T-helper 17 cell (primary cell): Measurements from ENCODE around the gene PANX2. TPM values are rescaled to one million over a fixed set of nuclear protein-coding genes. Genes with fewer than 3 reads are reported as not detected.

ENCODE experiments used
- ATAC-seq: fragments of 150-1000 bp; cut with Tn5 transposase; 2 replicates; pipeline ENCODE4 v1.10.0; 2021; ENCODE audit warnings: mild to moderate bottlenecking, moderate library complexity
- DNase-seq, 3 donors: peaks; one replicate each; pipeline versions ENCODE4 v3.0.0 to v3.0.0-alpha.2; 2020 to 2021
- H3K9me3 ChIP-seq: one replicate; pipeline ENCODE4 v1.7.0; 2013; ENCODE audit warnings: low read length, mild to moderate bottlenecking; ENCODE audit not compliant: control insufficient read depth, poor library complexity, severe bottlenecking
- H3K27ac Mint-ChIP-seq: one replicate; pipeline ENCODE4 v1.8.0; 2022; ENCODE audit warnings: mild to moderate bottlenecking, moderate library complexity, mixed read lengths
- H3K27me3 Mint-ChIP-seq: one replicate; pipeline ENCODE4 v1.8.0; 2022; ENCODE audit warnings: mixed read lengths
- H3K36me3 Mint-ChIP-seq: one replicate; pipeline ENCODE4 v1.8.0; 2022; ENCODE audit warnings: low read depth, mixed read lengths
- H3K4me1 Mint-ChIP-seq: one replicate; pipeline ENCODE4 v1.8.0; 2022; ENCODE audit warnings: mild to moderate bottlenecking, mixed read lengths
- H3K4me3 Mint-ChIP-seq: one replicate; pipeline ENCODE4 v1.8.0; 2022; ENCODE audit warnings: mild to moderate bottlenecking, moderate library complexity, mixed read lengths
- total RNA-seq, 4 donors: library from RNA in 2 of 4; stranded (reverse) in 2 of 4; gene quantifications; one replicate each; pipeline ENCODE4 v1.2.3 and lab custom pipeline; 2022 to 2026

Gene PANX2
- total RNA-seq, 2 donors from 2014 or later, result 0.29 TPM; not detected in 1

DNA sequence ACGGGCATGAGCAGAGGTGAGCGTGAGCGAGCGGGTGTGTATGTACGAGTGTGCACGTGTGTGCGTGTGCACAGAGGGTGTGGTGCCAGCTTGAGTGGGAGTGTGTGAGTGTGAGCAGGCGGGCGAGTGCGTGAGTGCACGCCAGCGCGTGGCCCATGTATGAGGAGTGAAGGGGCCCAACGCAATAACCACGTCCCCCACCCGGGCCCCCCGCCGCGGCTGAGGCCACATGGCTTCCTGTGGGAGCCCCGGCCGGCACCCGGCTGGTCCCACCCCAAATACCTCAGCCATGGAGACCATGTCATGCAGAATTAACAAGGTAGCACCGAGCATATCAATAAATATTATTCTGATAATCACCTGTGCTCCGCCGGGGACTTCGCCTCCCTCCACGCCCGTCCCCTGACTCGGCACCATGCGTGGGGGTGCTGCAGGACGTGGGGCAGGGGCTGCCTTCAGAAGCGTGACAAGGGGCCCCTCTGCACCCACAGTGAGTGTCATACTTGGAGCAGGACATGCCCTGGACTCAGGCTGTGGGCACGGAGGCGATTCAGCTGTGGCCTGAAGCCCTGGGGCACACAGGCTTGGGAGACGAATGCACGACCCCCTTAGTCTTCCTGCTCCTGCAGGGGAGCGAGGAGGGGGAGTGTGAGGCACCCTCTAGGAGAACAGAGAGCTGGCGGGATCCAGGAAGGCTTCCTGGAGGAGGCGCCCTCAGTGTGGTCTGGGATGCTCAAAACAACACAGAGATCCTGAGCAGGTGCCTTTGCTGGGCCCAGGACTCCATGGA lies 9.6 kb downstream of the PANX2 start:
- Mint-ChIP-seq H3K36me3 (peaks cover 4% of the 10 kb centered on the region), H3K27ac (no peak overlapping the region), H3K4me1 (peaks cover 7% of the 10 kb centered on the region), H3K4me3 (no peak overlapping the region), H3K27me3 (peaks cover 13% of the 10 kb centered on the region)
- no peaks in the 10 kb centered on the region for H3K9me3 ChIP-seq
- ATAC-seq (no peak), DNase-seq (no peak)

DNA sequence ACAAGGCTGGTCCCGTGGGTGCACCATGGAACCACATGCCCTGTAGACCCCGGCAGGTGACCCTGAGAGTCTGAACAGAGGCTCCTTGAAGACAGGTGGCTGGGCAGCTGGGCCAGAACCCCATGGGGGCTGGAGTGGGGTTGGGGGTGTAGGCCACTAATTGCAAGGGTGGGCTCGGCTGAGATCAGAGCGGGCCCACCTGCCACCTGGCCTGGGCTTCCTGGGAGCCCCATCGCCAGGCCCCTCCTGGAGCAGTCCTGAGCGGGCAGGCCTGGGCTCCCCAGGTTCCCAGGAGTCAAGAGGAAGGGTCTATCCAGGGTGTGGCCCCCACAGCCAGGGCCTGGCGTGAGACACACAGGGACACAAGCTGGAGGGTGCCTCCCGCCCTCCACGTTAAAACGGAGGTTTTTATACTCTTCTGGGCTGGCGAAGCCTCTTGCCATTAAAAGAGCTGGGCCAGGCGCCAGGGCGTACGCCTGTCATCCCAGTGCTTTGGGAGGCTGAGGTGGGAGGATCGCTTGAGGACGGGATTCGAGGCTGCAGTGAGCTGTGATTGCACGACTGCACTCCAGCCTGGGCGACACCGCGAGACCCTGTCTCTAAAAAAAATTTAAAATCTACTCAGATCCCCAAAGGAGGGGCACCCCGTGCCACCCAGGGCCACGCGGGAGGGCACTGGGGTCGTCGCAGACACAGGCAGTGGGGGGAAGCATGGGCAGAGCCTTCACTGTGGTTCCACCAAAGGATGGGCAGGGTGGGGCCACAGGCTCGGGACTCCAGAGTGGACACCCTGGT lies 10.4 kb downstream of the PANX2 start:
- H3K4me3 Mint-ChIP-seq, result no peak overlapping the region
- H3K4me1 Mint-ChIP-seq, result peaks cover 7% of the 10 kb centered on the region
- DNase-seq (no peak), ATAC-seq (no peak)
- no peaks in the 10 kb centered on the region for H3K9me3 ChIP-seq
- H3K27me3 Mint-ChIP-seq, result peaks cover 13% of the 10 kb centered on the region
- H3K27ac Mint-ChIP-seq, result no peak overlapping the region
- peaks cover 4% of the 10 kb centered on the region for H3K36me3 Mint-ChIP-seq

DNA sequence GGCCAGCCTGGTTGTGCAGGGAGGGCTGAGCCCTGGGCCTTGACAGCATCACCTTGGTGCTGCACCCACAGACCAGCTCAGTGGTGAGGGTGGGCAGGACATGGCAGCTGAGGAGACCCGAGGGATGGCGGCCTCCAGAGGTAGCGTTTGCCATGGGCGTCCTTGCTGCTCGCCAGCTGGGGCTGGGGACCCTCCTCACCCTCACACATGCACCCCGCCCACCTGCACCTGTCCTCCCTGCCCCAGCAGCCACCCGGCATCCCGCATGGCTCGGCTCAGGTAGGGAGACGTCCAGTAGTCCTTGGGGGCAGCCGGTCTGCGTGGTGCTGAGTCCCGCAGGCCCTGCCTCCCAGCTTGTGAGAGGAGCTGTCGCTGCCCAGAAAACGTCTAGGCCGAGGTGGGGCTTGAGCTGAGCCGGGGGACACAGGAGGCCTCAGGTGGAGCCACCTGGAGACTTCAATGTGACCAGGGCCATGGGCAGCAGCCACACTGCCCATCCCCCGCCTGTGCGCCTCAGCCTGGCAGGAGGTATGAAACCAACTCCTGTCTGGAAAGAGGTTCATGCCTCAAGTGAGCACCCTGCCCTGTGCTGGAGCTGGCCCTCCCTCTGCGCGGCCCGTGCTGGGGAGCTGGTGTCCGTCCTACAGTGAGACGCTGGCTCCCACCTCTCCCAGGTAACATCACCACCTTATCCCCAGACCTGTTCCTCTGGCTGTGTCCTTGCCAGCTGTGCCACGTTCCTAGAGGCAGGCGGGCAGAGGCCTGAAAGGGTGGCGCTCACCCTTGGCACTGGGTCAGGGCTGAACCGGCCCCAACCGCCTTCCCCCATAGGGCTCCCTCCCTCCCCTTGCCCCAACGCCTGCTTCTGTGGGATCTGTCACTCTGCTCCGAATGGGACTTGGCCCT lies 11.9 kb downstream of the PANX2 start:
- no peaks in the 10 kb centered on the region for H3K9me3 ChIP-seq
- Mint-ChIP-seq H3K27me3 (peaks cover 13% of the 10 kb centered on the region), H3K27ac (no peak overlapping the region), H3K4me3 (peak overlapping the region; percentile 45), H3K36me3 (peaks cover 7% of the 10 kb centered on the region), H3K4me1 (peaks cover 12% of the 10 kb centered on the region)
- DNase-seq, result no peak
- ATAC-seq, result no peak

DNA sequence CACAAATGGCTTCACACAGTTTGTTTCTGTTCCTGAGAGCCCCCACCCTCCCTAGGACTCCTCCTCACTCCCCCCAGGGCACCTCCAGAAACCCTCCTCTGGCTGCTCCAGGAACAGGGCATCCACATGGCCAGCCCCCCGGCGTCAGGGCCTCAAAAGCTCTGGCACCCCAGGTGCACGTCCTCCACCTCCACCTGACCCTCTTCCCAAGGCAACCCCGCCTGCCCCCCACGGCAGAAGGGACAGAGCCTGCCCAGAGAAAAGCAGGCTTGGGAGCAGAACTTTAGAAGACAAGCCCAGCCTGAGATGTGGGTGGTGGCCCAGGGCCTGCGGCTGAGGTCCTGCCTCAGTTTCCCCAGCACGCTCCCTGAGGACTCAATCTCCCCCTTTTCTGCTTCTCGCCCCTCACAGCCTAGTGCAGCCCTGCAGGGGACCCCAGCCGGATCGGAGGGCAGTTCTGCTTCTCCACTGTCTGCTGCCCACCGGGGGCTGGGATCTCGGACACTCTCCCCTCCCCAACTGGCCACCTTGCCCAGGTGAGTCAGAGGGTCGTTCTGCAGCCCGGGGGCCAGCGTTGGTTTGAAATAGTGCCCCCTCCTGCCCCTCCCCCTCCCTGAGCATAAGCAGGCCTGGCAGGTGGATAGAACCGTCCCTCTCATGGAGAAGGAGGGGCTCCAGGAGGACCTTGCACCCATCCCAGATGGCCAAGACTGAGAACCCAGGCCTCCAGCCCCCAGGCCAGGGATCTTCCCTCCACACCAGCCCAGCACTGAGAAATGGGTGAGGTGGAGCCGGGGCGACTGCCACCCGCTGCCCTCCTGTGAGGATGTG lies 12.8 kb downstream of the PANX2 start:
- peaks cover 13% of the 10 kb centered on the region for H3K27me3 Mint-ChIP-seq
- DNase-seq (no peak), ATAC-seq (no peak)
- no peaks in the 10 kb centered on the region for H3K9me3 ChIP-seq
- peak overlapping the region; percentile 71 for H3K4me3 Mint-ChIP-seq
- H3K27ac Mint-ChIP-seq, result peak overlapping the region; percentile 21
- peaks cover 7% of the 10 kb centered on the region for H3K36me3 Mint-ChIP-seq
- H3K4me1 Mint-ChIP-seq, result peaks cover 15% of the 10 kb centered on the region

GRCh38 chr22:50184004-50184901 lies 13.7 kb downstream of the PANX2 start:
- peak overlapping the region; percentile 78 for H3K4me3 Mint-ChIP-seq
- peaks cover 16% of the 10 kb centered on the region for H3K4me1 Mint-ChIP-seq
- peak overlapping the region; percentile 21 for H3K27ac Mint-ChIP-seq
- H3K9me3 ChIP-seq, result no peaks in the 10 kb centered on the region
- no peak for ATAC-seq
- peaks cover 7% of the 10 kb centered on the region for H3K36me3 Mint-ChIP-seq
- H3K27me3 Mint-ChIP-seq, result peaks cover 13% of the 10 kb centered on the region
- no peak for DNase-seq

GRCh38 chr22:50184902-50185374 lies 14.4 kb downstream of the PANX2 start:
- peak overlapping the region; percentile 88 for H3K4me3 Mint-ChIP-seq
- peaks cover 3% of the 10 kb centered on the region for H3K36me3 Mint-ChIP-seq
- peaks cover 19% of the 10 kb centered on the region for H3K4me1 Mint-ChIP-seq
- H3K27ac Mint-ChIP-seq, result no peak overlapping the region
- peaks cover 7% of the 10 kb centered on the region for H3K27me3 Mint-ChIP-seq
- DNase-seq (no peak), ATAC-seq (no peak)
- no peaks in the 10 kb centered on the region for H3K9me3 ChIP-seq

GRCh38 chr22:50185375-50186087 lies 15.0 kb downstream of the PANX2 start, which contains the start of gene TRABD:
TSS of gene TRABD (plus strand) at chr22:50185913. CDS start at chr22:50193061, 7,148 bp downstream.
- Mint-ChIP-seq H3K4me1 (peaks cover 19% of the 10 kb centered on the region), H3K27ac (peak within 1 kb of the TSS; percentile 99), H3K36me3 (peaks cover 3% of the 10 kb centered on the region), H3K27me3 (peaks cover under 1% of the 10 kb centered on the region), H3K4me3 (peak within 1 kb of the TSS; percentile 94)
- no peaks in the 10 kb centered on the region for H3K9me3 ChIP-seq
- DNase-seq (peak; percentile 82 to 92 (median 88)), ATAC-seq (peak; percentile 81)

DNA sequence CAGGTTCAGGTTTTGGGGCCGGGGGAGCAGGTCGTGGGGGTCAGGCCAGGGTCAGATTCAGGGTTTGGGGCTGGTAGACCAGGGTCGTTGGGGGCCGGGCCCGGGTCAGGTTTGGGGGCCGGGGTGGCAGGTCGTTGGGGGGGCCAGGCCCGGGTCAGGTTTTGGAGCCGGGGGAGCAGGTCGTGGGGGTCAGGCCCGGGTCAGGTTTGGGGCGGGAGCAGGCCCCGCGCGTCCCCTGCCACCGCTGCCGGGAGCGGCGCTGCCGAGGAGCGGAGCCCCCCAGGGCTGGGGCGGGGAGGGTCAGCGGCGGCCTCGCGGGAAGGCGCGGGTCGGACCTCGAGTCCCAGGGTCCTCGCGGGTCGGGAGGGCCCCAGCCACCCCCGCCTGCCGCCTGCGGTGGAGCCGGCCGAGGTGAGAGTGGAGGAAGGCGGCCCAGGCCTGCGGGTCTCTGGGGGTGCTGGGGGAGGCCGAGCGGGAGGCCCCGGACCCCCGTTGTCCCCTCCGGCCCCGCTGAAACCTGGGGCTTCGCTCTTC lies 15.7 kb downstream of the PANX2 start:
- H3K9me3 ChIP-seq, result no peaks in the 10 kb centered on the region
- Mint-ChIP-seq H3K4me1 (peaks cover 21% of the 10 kb centered on the region), H3K4me3 (peak overlapping the region; percentile 94), H3K36me3 (peaks cover 3% of the 10 kb centered on the region), H3K27me3 (no peaks in the 10 kb centered on the region), H3K27ac (peak overlapping the region; percentile 99)
- ATAC-seq, result no peak
- DNase-seq, result no peak

DNA sequence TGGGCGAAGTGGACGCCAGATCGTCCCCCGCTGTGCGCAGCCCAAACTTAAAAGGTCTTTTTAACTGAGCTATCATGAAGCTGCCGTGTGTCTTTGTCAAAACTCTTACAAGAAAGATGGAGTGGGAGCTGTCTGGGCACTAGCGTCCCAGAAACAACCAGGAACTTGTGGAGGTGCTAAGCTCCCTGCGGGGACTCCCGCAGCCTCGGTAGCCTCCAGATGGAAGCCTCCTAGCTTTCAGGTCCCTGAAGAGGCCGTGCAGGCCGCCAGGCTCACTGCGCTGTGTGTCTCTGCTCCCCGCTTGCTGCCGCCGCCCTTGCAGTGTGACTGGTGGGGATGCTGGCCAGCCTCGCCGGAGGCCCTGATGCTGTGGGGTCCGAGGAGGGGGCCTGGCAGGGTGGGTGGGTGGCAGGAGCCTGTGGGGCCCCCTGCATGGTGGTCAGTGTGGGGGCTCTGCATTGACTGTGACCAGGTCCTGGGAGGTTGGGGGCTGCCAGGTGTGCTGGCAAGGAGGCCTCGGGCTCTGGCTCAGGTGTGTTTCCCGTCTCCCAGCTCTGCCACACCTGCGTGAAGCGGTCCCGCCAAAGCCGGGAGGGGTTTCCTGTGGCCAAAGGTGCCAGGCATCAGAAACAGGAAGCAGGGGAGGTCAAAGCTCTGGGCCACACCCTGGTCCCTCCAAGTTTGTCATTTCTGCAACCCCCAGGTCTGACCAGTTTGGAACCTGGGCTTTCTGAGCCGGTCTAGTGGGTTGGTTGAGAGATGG lies 16.4 kb downstream of the PANX2 start:
- peaks cover 27% of the 10 kb centered on the region for H3K4me1 Mint-ChIP-seq
- peak in 1 of 3 donors; percentile 10 for DNase-seq

DNA sequence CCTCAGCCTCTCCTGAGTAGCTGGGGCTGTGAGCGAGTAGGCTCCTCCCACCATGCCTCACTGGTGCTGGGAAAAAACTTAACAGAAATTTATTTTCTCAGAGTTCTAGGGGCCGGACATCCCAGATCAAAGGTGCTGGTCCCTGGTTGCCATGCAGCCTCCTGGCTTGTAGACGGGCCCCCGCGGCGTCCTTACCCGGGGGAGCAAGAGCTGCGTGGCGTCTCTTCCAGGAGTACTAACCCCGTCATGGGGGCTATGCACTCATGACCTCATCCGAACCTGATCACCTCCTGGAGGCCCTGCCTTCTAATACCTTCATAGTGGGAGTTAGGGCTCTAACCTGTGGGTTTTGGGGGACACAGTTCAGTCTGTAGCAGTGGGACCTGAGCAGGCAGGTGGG lies 17.8 kb downstream of the PANX2 start:
- Mint-ChIP-seq H3K27me3 (no peaks in the 10 kb centered on the region), H3K27ac (peak overlapping the region; percentile 99), H3K4me1 (peaks cover 37% of the 10 kb centered on the region), H3K36me3 (peaks cover 3% of the 10 kb centered on the region), H3K4me3 (peak overlapping the region; percentile 59)
- DNase-seq, result no peak
- no peaks in the 10 kb centered on the region for H3K9me3 ChIP-seq
- ATAC-seq, result no peak

More for the DNA sequence above, 16.4 kb downstream of the PANX2 start:
- no peak for ATAC-seq
- Mint-ChIP-seq H3K27ac (peak overlapping the region; percentile 99), H3K4me3 (peak overlapping the region; percentile 94), H3K27me3 (no peaks in the 10 kb centered on the region), H3K36me3 (peaks cover 3% of the 10 kb centered on the region)
- no peaks in the 10 kb centered on the region for H3K9me3 ChIP-seq
